GM10248 (cell line): Measurements from ENCODE around the gene VWF.

Source experiments
- CTCF ChIA-PET: fragments of 300-600 bp; sonication (Branson Sonifier 250); formaldehyde crosslinking; extraction: SDS; loops from one replicate; lab custom pipeline; 2021; ENCODE audit warnings: antibody characterized with exemption; lab: Yijun Ruan, JAX
- POLR2A ChIA-PET: fragments of 350-650 bp; sonication (Branson Sonifier 250); formaldehyde crosslinking; extraction: SDS; loops from one replicate; lab custom pipeline; 2020; ENCODE audit warnings: antibody characterized with exemption; lab: Yijun Ruan, JAX
- DNase-seq: peaks from one replicate; pipeline ENCODE4 v3.0.0; 2012; ENCODE audit errors: extremely low spot score
- TF ChIP-seq, protein P1 (sequence below): IDR thresholded peaks from 2 replicates; pipeline ENCODE4 v1.5.1; 2012; ENCODE audit warnings: mild to moderate bottlenecking, low read depth; ENCODE audit errors: extremely low read depth, missing control alignments, control extremely low read depth

The VWF gene

DNA sequence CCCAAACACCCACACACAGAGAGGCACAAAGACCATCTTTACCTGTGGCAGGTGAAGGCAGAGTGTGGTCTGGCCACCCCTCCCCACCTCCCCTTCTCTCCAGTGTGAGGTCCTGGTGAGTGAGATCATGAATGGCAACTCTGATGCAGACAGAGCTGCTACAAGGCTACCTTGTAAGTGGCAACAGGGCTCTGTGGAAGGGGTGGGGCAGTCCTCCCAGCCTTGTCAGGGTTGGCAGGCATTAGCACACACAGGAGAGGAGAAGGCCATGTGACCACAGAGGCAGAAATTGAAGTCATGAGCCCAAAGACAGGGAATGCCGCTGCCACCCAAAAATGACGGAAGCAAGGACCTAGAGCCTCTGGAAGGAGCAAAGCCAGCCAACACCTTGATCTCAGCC, 30.7 kb downstream of the VWF start:
- TF ChIP-seq, protein P1, sequence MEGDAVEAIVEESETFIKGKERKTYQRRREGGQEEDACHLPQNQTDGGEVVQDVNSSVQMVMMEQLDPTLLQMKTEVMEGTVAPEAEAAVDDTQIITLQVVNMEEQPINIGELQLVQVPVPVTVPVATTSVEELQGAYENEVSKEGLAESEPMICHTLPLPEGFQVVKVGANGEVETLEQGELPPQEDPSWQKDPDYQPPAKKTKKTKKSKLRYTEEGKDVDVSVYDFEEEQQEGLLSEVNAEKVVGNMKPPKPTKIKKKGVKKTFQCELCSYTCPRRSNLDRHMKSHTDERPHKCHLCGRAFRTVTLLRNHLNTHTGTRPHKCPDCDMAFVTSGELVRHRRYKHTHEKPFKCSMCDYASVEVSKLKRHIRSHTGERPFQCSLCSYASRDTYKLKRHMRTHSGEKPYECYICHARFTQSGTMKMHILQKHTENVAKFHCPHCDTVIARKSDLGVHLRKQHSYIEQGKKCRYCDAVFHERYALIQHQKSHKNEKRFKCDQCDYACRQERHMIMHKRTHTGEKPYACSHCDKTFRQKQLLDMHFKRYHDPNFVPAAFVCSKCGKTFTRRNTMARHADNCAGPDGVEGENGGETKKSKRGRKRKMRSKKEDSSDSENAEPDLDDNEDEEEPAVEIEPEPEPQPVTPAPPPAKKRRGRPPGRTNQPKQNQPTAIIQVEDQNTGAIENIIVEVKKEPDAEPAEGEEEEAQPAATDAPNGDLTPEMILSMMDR = no peak
- CTCF ChIA-PET = no interaction called here
- POLR2A ChIA-PET = no interaction called here
- DNase-seq = no peak

DNA sequence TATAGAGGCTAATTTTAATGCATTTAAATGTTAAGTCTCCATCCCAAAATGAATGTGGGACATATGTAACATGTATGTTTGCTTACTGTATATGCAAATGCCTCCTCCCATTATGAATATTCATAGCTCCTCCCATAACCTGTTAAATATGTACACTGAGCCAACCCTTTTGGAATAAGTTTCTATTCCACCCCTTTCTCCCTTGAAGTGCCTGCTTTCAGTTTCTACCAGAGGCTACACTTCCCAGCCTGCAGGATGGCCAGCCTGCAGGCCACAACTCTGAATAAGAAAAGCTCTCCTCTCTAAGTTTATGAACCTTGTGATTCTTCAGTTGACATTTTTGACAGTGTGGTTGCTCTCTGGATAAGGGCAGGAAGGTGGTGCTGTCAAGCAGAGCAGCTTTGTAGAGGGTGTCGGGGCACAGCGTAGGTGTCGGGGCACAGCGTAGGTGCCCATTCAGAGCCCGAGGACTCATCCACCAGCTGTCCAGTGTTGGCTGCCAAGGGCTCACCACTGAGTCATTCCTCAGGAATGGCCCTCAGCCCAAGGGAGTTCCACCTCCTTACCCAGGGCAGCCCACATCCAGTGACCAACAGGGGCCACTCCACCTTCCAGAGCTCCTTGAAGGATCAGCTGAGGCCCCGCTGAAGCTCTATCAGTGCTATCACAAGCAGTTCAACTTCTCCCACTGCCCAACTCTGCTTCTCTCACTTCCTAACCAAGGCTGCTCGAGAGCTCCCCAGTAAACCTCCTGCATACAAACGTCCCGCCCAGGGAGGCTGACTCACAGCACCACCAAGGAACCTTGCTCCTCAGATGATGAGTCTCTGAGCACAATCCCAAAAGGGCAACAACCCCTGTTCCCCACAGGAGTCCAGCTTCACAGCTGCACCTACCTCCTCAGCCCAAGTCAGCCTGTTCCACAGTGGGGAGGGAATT, 31.4 kb downstream of the VWF start:
- TF ChIP-seq, protein P1 = no peak
- DNase-seq = no peak
- CTCF ChIA-PET = no interaction called here
- POLR2A ChIA-PET = no interaction called here

DNA sequence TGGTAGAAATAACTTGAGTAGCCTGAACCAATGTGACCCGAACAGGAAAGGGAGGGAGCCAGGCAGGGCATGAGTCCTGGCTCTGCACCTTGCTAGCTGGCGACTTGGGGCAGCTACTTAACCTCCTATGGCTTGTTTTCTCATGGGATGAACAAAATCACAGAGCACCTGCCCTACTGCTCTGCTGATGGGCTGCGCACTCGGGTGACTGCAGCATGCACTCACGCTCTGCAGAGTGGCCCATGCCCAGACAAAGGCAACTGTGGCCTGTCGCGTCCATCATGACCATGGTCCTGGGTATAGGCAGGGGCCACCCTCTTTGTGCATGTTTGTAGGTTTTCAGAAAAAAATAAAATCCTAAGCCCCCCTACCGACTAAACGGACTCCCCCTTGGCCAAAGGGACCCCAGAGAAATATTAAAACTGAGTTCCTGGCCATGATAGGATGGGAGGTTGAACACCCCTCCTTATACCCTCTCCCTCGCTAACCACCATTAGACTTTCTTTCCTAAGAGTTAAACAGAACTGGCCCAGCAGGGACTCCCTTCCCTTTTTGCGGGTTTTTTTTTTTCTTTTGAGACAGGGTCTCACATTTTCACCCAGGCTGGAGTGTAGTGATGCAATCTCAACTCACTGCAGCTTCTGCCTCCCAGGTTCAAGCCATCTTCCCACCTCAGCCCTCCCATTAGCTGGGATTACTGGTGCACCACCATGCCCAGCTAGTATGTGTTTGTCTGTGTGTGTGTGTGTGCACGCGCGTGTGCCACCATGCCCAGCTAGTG, 32.5 kb downstream of the VWF start:
- CTCF ChIA-PET = no interaction called here
- POLR2A ChIA-PET = no interaction called here
- TF ChIP-seq, protein P1 = no peak
- no peak for DNase-seq

DNA sequence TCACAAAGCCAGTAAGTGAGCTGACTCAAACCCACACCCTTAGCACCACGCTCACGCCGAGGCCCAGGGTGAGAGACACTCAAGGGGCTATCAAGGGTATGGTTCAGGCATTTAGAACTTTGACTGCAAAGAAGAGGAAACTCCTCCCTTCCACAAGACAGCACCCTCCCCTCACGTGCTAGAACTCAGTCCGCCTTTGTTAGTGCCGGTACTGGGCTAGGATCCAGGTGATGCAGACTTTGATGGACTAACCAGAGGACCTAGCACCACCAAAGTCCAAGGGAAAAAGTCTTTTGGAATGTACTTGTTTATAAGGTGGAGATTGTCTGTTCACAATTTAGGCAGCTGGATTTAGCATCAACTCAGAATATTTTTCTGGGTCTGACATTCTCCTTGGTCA, 33.7 kb downstream of the VWF start:
- ChIA-PET POLR2A (no interaction called here), CTCF (no interaction called here)

DNA sequence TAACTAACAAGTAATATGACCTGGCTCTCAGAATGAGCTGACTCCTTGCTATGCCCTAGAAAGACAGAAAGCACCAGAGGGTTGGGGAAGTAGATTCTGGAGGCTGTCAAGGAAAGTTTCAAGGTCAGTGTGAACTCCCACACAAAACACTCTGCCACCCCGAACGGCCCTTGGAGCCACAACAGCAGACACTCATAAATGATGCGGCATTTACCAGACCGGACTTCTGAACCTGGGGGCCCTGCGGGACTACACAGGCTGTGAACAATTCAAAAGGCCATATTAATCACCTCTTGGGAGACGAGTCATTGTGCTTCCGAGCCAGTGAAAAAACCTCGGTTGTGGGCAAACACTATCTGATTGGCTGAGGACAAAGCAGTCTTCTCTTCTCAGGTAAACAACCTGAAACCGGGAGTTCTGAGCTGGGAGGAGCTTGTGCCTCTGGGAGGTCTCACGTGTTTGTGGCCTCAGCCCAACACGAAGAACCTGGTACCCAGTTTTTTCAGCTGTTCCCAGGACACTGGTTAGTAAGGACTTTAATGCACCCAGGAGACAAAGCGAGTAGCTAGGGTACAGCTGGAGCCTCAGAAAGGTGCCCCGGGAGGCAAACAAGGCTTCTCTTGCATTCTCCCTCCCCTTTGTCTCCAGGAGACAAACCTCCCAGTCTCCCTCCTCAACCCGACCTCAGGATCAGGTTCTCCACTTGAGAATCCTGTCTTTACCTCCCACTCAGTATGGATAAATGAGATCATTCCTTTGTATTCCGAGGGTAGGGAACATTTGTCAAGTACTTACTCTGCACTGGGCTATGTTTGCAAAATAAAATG, 35.3 kb downstream of the VWF start:
- DNase-seq = no peak
- CTCF ChIA-PET = interaction anchor here (1.0 to 1.5 kb wide), 3 partner anchors 9 to 28 kb away, joined by 3 to 4 read pairs (median 3); no protein-coding TSS in a partner anchor
- POLR2A ChIA-PET = no interaction called here
- TF ChIP-seq, protein P1 = no peak

More for the DNA sequence above, 33.7 kb downstream of the VWF start:
- no peak for DNase-seq
- TF ChIP-seq, protein P1 = no peak

DNA sequence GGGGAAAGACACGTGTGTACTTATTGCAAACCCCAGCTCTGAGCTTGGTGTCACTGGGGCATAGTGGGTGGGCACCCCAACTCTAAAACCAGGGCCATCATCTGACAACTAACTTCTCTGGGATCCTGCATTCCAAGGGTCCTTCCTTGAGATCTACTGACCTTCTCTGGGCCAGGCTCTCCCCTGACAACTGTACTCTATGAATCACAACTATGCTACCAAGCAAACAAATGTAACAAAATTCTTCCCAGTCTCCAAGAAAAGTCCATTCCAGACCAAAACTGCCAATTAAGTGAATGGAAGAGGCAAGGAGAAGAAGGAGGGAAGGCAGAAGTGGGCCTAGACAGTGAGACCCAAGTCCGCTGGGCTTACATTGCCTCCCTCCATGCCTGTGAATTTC, 38.2 kb downstream of the VWF start:
- DNase-seq = no peak
- POLR2A ChIA-PET = no interaction called here
- CTCF ChIA-PET = no interaction called here
- TF ChIP-seq, protein P1 = no peak
